NCI-H524 treated with DMSO at 0.1 percent for 48 hours (cell line): ENCODE data around the gene RBPJ.

Experiments
- DNase-seq: peaks from one replicate; lab custom pipeline; 2025; lab: John Stamatoyannopoulos, UW

RBPJ gene

DNA sequence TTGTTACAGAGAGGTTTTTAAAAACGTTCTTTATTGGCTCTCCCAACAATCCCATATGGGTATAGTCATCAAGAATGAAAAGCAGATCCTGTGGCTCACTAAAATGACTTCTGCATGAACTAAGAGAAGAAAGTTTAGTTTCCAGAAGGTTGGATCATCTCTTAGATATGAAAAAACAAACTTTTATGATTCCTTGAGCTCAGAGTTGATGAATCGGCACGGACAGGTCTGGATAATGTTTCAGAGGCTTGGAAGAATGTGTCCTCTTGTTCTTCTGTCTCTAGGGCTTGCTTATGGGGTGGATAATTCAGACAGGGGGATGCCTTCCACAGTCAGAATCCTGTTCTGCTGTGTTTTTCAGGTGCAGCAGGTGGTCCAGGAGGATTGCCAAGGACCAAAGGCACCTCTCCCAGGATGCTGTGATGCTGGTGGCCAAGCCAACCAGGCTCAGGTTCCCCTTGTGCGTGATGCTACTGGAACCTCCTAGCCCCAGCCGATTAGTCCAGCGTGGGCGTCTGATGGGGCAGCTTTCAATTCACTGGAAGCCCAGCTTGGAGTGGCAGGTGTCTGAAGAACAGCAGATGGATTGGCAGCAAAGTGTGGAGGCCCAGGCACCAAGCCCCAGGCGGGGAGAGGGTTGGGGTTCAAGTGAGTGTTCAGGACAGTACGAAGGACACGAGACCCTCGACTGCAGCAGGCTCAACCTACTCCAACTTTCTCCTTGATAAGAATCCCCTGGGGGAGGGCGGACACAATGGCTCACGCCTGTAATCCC, 139.1 kb downstream of the RBPJ start:
- DNase-seq: no peak

- DNase-seq: no peak
Observed at GRCh38 chr4:26462874-26463273, 142.1 kb downstream of the RBPJ start.

DNA sequence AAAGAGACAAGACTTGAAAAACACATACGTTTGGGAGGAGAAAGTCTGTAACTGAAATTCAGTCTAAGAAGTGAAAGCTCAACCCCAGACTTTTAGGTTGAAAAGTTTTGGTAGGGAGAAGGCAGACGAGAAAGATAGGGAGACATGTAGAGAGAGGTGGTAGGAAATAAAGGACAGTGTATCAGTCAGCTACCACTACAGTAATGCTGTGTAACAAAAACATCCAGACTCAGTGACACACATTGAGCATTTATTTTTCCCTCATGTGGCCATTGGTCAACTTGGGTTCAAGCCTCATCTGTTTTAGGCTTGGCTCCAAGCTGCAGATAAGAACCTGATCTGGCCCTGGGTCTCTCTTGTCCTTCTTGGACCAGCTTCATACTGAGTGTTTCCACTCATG, 142.6 kb downstream of the RBPJ start:
- DNase-seq: no peak

DNA sequence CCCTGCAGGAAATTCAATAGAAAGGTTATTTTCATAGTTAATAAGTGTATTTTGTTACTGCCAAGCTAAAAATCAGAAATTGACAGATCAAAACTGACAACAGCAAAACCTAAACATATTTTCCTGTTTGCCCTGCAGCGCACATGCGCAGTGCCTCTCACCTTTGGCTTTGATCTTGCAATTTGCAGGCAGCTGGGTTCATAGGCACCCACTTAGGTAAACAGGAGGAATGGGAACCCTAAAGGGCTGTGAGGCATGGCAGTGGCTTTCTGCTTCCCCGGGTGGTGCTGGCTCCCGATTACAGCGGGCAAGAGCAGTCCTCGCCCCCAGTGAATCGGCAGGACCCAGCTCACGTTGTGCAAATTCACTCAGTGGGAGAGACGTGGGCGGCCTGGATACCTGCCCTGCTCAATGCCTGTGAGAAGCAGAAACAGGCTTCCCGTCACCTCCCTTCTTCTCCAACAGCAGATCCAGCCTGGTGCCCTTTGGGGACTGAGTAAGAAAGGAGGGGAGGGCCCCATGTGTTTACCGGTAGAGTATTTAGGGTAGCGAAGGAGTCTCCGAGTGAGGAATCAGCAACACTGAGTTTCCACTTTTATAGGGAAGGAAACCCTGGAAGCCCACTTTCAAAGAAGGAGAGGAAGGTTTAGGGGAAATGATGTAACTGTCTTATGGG, 143.7 kb downstream of the RBPJ start:
- no peak for DNase-seq

GRCh38 chr4:26466578-26467270, 145.9 kb downstream of the RBPJ start:
- no peak for DNase-seq

DNA sequence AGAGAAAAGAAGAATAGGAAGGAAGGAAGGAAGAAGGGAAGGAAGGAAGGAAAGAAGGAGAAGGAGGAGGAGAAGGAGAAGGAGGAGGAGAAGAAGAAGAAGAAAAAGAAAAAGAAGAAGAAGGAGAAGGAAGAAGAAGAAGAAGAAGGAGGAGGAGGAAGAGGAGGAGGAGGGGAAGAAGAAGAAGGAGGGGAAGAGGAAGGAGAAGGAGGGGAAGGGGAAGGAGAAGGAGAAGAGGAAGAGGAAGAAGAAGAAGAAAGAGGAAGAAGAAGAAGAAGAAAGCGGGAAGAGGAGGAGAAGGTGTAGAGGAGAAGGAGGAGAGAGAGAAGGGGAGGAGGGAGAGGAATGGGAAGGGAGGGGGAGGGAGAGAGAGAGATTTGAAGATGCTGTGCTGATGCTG, 146.9 kb downstream of the RBPJ start:
- DNase-seq: no peak

DNA sequence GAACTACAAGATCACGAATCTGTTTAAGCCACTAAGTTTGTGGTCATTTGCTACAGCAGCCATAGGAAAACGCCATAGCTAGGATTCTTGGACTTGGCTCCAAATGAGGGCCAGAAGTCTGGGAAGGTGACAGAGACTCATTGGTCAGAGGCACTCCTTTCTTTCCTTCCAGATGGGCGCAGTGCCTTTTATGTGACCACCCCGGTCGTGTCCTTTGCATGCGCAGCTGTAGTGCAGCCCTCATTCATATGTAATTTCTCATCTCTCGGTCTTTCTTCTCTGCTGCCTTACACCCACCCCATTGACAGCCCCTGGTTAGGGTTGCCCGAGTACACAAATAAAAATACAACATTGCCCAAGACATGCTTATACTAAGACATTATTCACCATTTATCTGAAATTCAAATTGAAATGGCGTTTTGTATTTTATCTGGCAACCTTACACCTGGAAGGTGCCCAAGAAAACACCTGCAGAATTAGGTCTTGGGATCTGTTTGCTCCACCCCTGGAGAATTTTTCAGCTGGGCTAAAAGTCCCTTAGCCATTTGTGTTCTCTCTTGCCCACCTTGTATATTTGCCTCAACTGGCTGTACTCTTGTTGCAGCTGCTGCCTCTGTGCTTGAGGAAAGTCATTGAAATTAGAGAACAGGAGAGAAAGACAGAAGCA, 147.6 kb downstream of the RBPJ start:
- no peak for DNase-seq

- no peak for DNase-seq
Observed at GRCh38 chr4:26468977-26469376, 148.2 kb downstream of the RBPJ start.

- no peak for DNase-seq
Observed at GRCh38 chr4:26471890-26472289, 151.1 kb downstream of the RBPJ start.

DNA sequence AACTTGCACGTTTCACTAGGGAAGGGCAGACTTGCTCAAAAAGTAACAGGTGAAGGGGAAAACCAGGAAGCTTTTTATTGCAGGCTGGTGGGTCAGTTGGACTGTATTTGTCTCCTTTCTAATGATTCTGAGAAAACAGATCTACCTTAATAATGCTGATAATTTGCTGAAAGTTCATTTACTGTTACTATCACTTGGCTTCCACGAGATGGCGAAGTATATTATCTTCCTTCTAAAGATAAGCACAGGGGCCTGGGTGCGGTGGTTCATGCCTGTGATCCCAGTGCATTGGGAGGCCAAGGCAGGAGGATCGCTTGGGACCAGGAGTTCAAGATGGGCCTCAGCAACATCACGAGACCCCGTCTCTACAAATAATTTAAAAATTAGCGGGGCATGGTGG, 153.1 kb downstream of the RBPJ start:
- no peak for DNase-seq

GRCh38 chr4:26474551-26474950, 153.7 kb downstream of the RBPJ start:
- DNase-seq: no peak

DNA sequence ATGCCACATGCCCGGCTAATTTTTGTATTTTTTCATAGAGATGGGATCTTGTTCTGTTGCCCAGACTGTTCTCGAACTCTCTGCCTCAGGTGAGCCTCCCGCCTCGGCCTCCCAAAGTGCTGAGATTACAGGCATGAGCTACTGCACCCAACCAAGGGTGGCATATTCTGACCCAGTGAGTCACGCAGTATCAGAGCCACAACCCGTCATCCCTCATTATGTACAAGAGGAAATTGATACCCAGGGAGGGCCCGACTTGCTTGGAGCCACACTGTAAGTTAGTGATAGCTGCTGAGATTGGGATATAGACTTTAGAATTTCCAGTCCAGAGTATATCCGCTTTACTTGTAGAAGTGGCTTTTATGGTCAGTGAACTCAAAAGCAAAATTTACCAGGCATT, 154.9 kb downstream of the RBPJ start:
- DNase-seq: no peak

- no peak for DNase-seq
Observed at GRCh38 chr4:26476545-26476944, 155.7 kb downstream of the RBPJ start.

DNA sequence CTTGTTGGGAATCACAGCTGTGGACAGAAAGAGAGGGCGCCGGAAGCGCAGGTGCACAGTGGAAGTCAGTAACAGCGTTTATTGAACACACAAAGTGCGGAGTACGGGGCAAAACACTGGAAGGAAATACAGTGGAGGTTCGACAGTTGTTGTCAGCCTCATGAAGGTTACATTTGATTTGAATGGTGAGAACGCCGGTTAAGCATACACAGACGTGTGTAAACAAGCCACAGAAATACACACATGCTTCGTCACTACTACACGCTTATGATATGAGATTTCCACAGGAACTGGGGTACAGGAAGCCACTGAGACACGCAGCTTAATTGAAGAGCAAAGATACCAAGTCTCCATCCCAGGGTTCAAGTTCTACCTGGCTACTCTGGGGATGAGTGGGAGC, 157.5 kb downstream of the RBPJ start:
- DNase-seq: no peak

DNA sequence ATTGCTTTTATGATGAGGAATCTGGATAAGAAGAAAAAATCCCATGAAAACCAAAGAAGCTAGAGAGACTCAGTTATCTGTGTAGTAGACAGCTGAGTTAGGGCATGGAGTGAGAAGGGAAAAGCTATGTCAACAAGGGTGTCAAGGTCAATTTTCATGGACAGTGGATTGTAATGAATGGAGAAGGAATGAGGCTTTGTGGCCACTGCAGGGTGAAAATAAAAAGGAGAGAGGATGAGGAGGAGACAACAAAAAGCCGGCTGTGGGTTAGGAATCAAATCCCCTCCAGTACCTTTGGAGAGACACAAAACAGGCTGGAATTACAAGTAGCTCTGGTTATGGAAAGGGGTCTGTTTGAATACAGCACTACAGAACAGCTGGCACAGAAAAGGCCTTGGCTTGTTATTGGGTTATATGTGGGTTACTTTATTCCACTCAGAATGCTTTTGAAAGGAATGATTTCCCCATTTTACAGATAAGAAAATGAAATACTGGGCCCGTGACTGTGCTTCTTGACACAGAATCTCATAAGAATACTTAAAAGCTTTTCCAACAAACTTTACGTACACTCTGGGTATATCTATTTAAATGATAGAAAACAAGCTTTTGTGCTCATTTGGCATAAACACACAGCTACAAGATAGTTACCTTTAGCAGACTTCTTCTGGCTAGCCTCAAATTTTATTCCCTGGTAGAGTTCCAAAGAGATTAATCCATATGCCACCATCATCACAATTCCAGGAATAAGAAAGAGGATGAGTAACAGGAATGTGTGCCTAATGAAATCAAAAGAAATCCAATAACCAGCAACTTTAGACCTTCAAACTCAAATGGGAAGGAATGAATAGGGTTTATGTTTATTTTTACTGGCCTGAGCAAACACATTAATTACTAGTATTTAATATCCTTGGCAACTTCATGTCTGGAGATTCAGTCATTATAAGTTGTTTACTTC, 162.0 kb downstream of the RBPJ start:
- DNase-seq: no peak

GRCh38 chr4:26484032-26484515, 163.3 kb downstream of the RBPJ start:
- no peak for DNase-seq

- DNase-seq: no peak
Observed at GRCh38 chr4:26484516-26484915, 163.7 kb downstream of the RBPJ start.
